ENCODE data around the gene PRKAG2. TPM values are rescaled to one million over a fixed set of nuclear protein-coding genes. Genes with fewer than 3 reads are reported as not detected.
"Not testable (repeated sequence)": the region's sequence is repeated elsewhere in the genome, so short reads cannot be mapped to it uniquely, and the experiment has no call there.

PRKAG2 gene
- total RNA-seq, 1 donor: 13.2 TPM

GRCh38 chr7:151549083-151549482, 327.8 kb downstream of the PRKAG2 start:
- no peak for DNase-seq (ENCODE audit: low read depth in 2 of 3, low spot score in 2 of 3)

- no peak for DNase-seq (ENCODE audit: low read depth in 2 of 3, low spot score in 2 of 3)
Observed at GRCh38 chr7:151544183-151544582, 332.7 kb downstream of the PRKAG2 start.

GRCh38 chr7:151542606-151543130, 334.2 kb downstream of the PRKAG2 start:
- DNase-seq (ENCODE audit: low read depth in 2 of 3, low spot score in 2 of 3): no peak

- no peak for DNase-seq (ENCODE audit: low read depth in 2 of 3, low spot score in 2 of 3)
Observed at GRCh38 chr7:151541709-151542499, 335.0 kb downstream of the PRKAG2 start.

- DNase-seq (ENCODE audit: low read depth in 2 of 3, low spot score in 2 of 3): no peak
Observed at GRCh38 chr7:151540146-151540545, 336.8 kb downstream of the PRKAG2 start.

- no peak for DNase-seq (ENCODE audit: low read depth in 2 of 3, low spot score in 2 of 3)
Observed at GRCh38 chr7:151539088-151539671, 337.7 kb downstream of the PRKAG2 start.

- DNase-seq (ENCODE audit: low read depth in 2 of 3, low spot score in 2 of 3): no peak
Observed at GRCh38 chr7:151537818-151538561, 338.9 kb downstream of the PRKAG2 start.

GRCh38 chr7:151536178-151536577, 340.7 kb downstream of the PRKAG2 start:
- not testable (repeated sequence) for DNase-seq (ENCODE audit: low read depth in 2 of 3, low spot score in 2 of 3)

- DNase-seq (ENCODE audit: low read depth in 2 of 3, low spot score in 2 of 3): no peak
Observed at GRCh38 chr7:151529842-151530241, 347.1 kb downstream of the PRKAG2 start.

GRCh38 chr7:151524845-151525244, 352.1 kb downstream of the PRKAG2 start:
- DNase-seq (ENCODE audit: low read depth in 2 of 3, low spot score in 2 of 3): no peak

GRCh38 chr7:151524331-151524730, 352.6 kb downstream of the PRKAG2 start:
- DNase-seq (ENCODE audit: low read depth in 2 of 3, low spot score in 2 of 3): no peak

- peak in 2 of 3 donors; percentile 31 to 50 for DNase-seq (ENCODE audit: low read depth in 2 of 3, low spot score in 2 of 3)
Observed at GRCh38 chr7:151520419-151521261, 356.3 kb downstream of the PRKAG2 start.

- peak; percentile 98 to 100 (median 99) for DNase-seq (ENCODE audit: low read depth in 2 of 3, low spot score in 2 of 3)
Observed at GRCh38 chr7:151519765-151520418, 357.0 kb downstream of the PRKAG2 start, which contains the start of gene RHEB. Gene RHEB (minus strand): TSS chr7:151519895. CDS start chr7:151519511, 384 bp downstream.

GRCh38 chr7:151518947-151519764, 357.8 kb downstream of the PRKAG2 start:
- DNase-seq (ENCODE audit: low read depth in 2 of 3, low spot score in 2 of 3): peak; percentile 49 to 63 (median 63)

GRCh38 chr7:151518105-151518946, 358.6 kb downstream of the PRKAG2 start:
- peak in 2 of 3 donors; percentile 31 to 44 for DNase-seq (ENCODE audit: low read depth in 2 of 3, low spot score in 2 of 3)

GRCh38 chr7:151517601-151518104, 359.3 kb downstream of the PRKAG2 start:
- DNase-seq (ENCODE audit: low read depth in 2 of 3, low spot score in 2 of 3): no peak

GRCh38 chr7:151515276-151515565, 361.7 kb downstream of the PRKAG2 start:
- DNase-seq (ENCODE audit: low read depth in 2 of 3, low spot score in 2 of 3): no peak

All from hematopoietic multipotent progenitor cell (in vitro differentiated cells).